PC-3 (cell line): Measurements from ENCODE around the gene NOL11.

Experiments used
- CTCF ChIP-seq: fragments of 300-600 bp; sonication (generic); conservative IDR thresholded peaks from 2 replicates; pipeline ENCODE4 v1.5.1; 2017; ENCODE audit warnings: antibody characterized with exemption, low read depth, mild to moderate bottlenecking, low read length
- EZH2phosphoT487 ChIP-seq: fragments of 300-600 bp; sonication (generic); IDR thresholded peaks from 2 replicates; pipeline ENCODE4 v1.6.1; 2018; ENCODE audit warnings: mild to moderate bottlenecking, antibody characterized with exemption, low read length, borderline replicate concordance

GRCh38 chr17:67696853-67697498, 20.8 kb upstream of the NOL11 start:
- TF ChIP-seq CTCF (no peak), EZH2phosphoT487 (no peak)
